ENCODE measurements around the gene SH2D1A. TPM values are rescaled to one million over a fixed set of nuclear protein-coding genes. Genes with fewer than 3 reads are reported as not detected.

SH2D1A gene
- total and polyA plus RNA-seq, 8 donors, result 0.35 to 4.1 (median 1.7) TPM; not detected in 4

DNA sequence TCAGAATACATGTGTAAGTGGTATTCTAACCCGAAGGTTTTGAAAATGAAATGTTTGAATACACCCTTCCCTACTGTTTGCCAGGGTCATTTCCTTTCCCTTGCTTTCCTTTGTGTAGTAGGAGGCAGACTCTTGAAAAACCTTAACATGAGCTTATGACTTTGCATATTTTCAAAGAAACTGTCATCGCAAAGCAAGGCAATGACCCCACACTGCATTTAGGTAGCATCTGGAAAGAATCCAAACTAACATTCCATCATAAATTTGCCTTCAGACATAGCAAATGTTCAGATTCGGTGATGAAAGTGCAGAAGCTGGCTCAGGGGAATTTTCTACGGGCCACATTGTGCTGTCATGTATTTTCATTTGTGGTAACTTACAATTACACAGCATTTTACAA, 32.3 kb downstream of the SH2D1A start:
- 57 to 74% (median 64%) methylated on average over 4 of the region's 4 CpGs for WGBS, 5 donors
- DNase-seq, result no peak
- Histone ChIP-seq H3K4me1 (no peaks in the 10 kb centered on the region), H3K36me3 (no peaks in the 10 kb centered on the region), H3K27ac (no peak overlapping the region), H3K4me3 (no peak overlapping the region), H3K27me3 (no peaks in the 10 kb centered on the region), H3K9me3 (no peaks in the 10 kb centered on the region)
- intact Hi-C loops (cut with DNase I; ENCODE audit: low total_unique reads), result no loop called here
- TF ChIP-seq POLR2A (IDR thresholded peaks at IDR 0.05), result no peak
- TF ChIP-seq, protein P1, sequence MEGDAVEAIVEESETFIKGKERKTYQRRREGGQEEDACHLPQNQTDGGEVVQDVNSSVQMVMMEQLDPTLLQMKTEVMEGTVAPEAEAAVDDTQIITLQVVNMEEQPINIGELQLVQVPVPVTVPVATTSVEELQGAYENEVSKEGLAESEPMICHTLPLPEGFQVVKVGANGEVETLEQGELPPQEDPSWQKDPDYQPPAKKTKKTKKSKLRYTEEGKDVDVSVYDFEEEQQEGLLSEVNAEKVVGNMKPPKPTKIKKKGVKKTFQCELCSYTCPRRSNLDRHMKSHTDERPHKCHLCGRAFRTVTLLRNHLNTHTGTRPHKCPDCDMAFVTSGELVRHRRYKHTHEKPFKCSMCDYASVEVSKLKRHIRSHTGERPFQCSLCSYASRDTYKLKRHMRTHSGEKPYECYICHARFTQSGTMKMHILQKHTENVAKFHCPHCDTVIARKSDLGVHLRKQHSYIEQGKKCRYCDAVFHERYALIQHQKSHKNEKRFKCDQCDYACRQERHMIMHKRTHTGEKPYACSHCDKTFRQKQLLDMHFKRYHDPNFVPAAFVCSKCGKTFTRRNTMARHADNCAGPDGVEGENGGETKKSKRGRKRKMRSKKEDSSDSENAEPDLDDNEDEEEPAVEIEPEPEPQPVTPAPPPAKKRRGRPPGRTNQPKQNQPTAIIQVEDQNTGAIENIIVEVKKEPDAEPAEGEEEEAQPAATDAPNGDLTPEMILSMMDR (IDR thresholded peaks at IDR 0.05), result no peak
- no peak for TF ChIP-seq POLR2AphosphoS5 (IDR thresholded peaks at IDR 0.05)
- TF ChIP-seq EP300 (IDR thresholded peaks at IDR 0.05), result no peak

GRCh38 chrX:124383354-124383753, 37.0 kb downstream of the SH2D1A start:
- no peak overlapping the region for H3K27ac ChIP-seq
- H3K4me1 ChIP-seq, result no peaks in the 10 kb centered on the region
- no peaks in the 10 kb centered on the region for H3K9me3 ChIP-seq
- DNase-seq, result no peak
- H3K4me3 ChIP-seq, result no peak overlapping the region
- WGBS, 5 donors, result 69 to 86% (median 79%) methylated on average over 4 of the region's 4 CpGs
- intact Hi-C loops (cut with DNase I; ENCODE audit: low total_unique reads), result no loop called here
- H3K36me3 ChIP-seq, result no peaks in the 10 kb centered on the region
- no peak for TF ChIP-seq EP300 (IDR thresholded peaks at IDR 0.05)
- no peak for TF ChIP-seq POLR2A (IDR thresholded peaks at IDR 0.05)
- no peak for TF ChIP-seq POLR2AphosphoS5 (IDR thresholded peaks at IDR 0.05)
- TF ChIP-seq, protein P1 (IDR thresholded peaks at IDR 0.05), result no peak
- H3K27me3 ChIP-seq, result no peaks in the 10 kb centered on the region

GRCh38 chrX:124386401-124386800, 40.0 kb downstream of the SH2D1A start:
- Histone ChIP-seq H3K4me3 (no peak overlapping the region), H3K27ac (no peak overlapping the region), H3K4me1 (no peaks in the 10 kb centered on the region), H3K27me3 (no peaks in the 10 kb centered on the region), H3K9me3 (no peaks in the 10 kb centered on the region), H3K36me3 (no peaks in the 10 kb centered on the region)
- intact Hi-C loops (cut with DNase I; ENCODE audit: low total_unique reads), result no loop called here
- TF ChIP-seq, protein P1 (IDR thresholded peaks at IDR 0.05), result no peak
- TF ChIP-seq POLR2AphosphoS5 (IDR thresholded peaks at IDR 0.05), result no peak
- no peak for TF ChIP-seq POLR2A (IDR thresholded peaks at IDR 0.05)
- no peak for TF ChIP-seq EP300 (IDR thresholded peaks at IDR 0.05)
- DNase-seq, result no peak
- WGBS, 5 donors, result 62 to 89% (median 78%) methylated on average over 5 to 6 of the region's 6 CpGs

DNA sequence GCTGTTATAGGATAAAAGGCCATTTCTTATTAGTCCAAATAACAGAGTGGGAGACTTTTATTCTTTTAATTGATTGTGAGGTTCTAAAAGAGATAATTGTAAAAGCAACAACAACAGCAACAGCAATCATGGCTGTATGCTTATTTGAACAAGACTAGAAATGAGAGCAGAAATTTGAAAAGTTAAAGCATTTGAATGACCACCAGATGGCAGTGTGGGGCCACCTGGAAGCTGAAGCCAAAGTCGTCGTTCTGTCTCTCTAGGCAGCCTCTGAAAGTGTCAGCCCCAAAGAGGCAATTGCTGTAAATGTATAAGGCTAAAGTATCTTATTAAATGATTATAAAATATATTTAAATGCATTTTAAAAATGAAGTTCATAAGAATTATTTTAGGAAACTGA, 42.2 kb downstream of the SH2D1A start:
- 0 to 6% (median 0%) methylated on average over 1 to 2 of the region's 2 CpGs for WGBS, 5 donors
- H3K4me3 ChIP-seq, result no peak overlapping the region
- no peaks in the 10 kb centered on the region for H3K27me3 ChIP-seq
- H3K4me1 ChIP-seq, result no peaks in the 10 kb centered on the region
- TF ChIP-seq, protein P1 (IDR thresholded peaks at IDR 0.05), result peak in 4 of 7 experiments; percentile 30 to 63 (median 44)
- TF ChIP-seq EP300 (IDR thresholded peaks at IDR 0.05) (no peak), POLR2AphosphoS5 (IDR thresholded peaks at IDR 0.05) (no peak), POLR2A (IDR thresholded peaks at IDR 0.05) (no peak)
- no peak overlapping the region for H3K27ac ChIP-seq
- intact Hi-C loops (cut with DNase I; ENCODE audit: low total_unique reads), result no loop called here
- H3K36me3 ChIP-seq, result no peaks in the 10 kb centered on the region
- no peaks in the 10 kb centered on the region for H3K9me3 ChIP-seq
- DNase-seq, result peak; percentile 55 to 86
